Measurements from ENCODE around the gene VSTM2B.
"Not testable (repeated sequence)": the region's sequence is repeated elsewhere in the genome, so short reads cannot be mapped to it uniquely, and the experiment has no call there.

Gene VSTM2B

GRCh38 chr19:29532097-29532496 is 6.3 kb downstream of the VSTM2B start:
- DNase-seq = no peak

GRCh38 chr19:29532956-29533355 is 7.2 kb downstream of the VSTM2B start:
- DNase-seq = no peak

- no peak for DNase-seq
These were observed 8.1 kb downstream of the VSTM2B start for GRCh38 chr19:29533578-29534544.

GRCh38 chr19:29535214-29535831 is 9.5 kb downstream of the VSTM2B start:
- no peak for DNase-seq

- no peak for DNase-seq
These were observed 10.3 kb downstream of the VSTM2B start for GRCh38 chr19:29535984-29536508.

GRCh38 chr19:29537181-29537580 is 11.4 kb downstream of the VSTM2B start:
- DNase-seq = no peak

GRCh38 chr19:29537601-29538000 is 11.8 kb downstream of the VSTM2B start:
- DNase-seq = no peak

GRCh38 chr19:29538146-29538545 is 12.4 kb downstream of the VSTM2B start:
- no peak for DNase-seq

GRCh38 chr19:29538651-29539050 is 12.9 kb downstream of the VSTM2B start:
- DNase-seq = no peak

- no peak for DNase-seq
These were observed 13.3 kb downstream of the VSTM2B start for GRCh38 chr19:29539131-29539530.

- no peak for DNase-seq
These were observed 13.9 kb downstream of the VSTM2B start for GRCh38 chr19:29539670-29540069.

- DNase-seq = no peak
These were observed 14.3 kb downstream of the VSTM2B start for GRCh38 chr19:29540114-29540513.

GRCh38 chr19:29541473-29542253 is 15.9 kb downstream of the VSTM2B start:
- no peak for DNase-seq

- DNase-seq = no peak
These were observed 16.5 kb downstream of the VSTM2B start for GRCh38 chr19:29542327-29542726.

GRCh38 chr19:29542776-29543175 is 17.0 kb downstream of the VSTM2B start:
- no peak for DNase-seq

GRCh38 chr19:29543381-29543780 is 17.6 kb downstream of the VSTM2B start:
- no peak for DNase-seq

- no peak for DNase-seq
These were observed 19.0 kb downstream of the VSTM2B start for GRCh38 chr19:29544656-29545360.

GRCh38 chr19:29545447-29545846 is 19.7 kb downstream of the VSTM2B start:
- not testable (repeated sequence) for DNase-seq

- DNase-seq = no peak
These were observed 20.2 kb downstream of the VSTM2B start for GRCh38 chr19:29545866-29546582.

GRCh38 chr19:29546583-29547190 is 20.9 kb downstream of the VSTM2B start:
- no peak for DNase-seq

GRCh38 chr19:29547361-29547960 is 21.7 kb downstream of the VSTM2B start:
- no peak for DNase-seq

All from stimulated activated CD4-positive, alpha-beta T cell treated with anti-CD3 and anti-CD28 coated beads, Interleukin-4, amount 100 ng/mL, for 4 hours (primary cell).